Measurements from ENCODE around the gene STX1A. TPM values are rescaled to one million over a fixed set of nuclear protein-coding genes. Genes with fewer than 3 reads are reported as not detected.

STX1A gene
- 16.5 and 37.4 TPM in 2 replicates for total RNA-seq

DNA sequence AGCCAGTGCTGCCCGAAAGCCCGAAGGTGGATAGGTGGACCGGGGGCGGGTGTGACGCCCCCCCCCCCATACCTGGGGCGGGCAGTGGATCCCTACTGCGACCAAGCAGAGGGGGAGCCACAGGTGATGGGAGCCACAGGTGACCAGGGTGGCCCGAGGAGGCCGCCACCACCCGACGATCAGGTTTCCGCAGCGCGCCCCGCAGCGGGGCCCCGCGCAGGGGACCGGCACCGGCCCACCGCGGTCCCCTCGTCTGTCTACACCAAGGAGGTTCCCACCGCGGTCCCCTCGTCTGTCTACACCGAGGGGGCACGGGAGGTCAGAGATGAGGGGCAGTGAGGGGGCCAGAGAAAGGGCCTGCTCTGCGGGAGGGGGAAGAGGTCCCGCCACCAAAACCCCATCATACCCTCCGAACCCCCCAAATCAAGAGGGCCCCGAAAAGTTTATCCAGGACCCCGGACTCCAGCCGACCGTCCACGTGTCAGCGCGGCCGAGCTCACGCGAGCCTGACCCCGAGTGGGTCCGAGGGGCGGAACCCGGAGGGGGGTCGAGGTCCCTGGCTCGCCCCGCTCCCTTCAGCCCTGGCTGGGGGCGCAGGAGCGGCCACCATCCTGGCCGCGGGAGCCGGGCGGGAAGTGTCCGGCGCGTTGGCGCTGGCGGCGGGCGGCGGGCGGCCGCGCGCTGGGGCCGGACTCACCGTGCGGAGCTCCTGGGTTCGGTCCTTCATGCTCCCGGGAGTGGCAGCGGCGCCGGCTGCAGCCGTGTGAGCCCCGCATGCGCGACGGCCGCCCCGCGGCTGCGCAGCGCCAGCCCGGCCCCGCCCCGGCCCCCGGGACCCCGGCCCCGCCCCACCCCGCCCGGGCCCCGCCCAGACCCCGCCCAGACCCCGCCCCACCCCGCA, at the start of gene STX1A:
TSS of gene STX1A (minus strand) at position 765 of the 901 bp plus-strand sequence. CDS start at position 727, 38 bp downstream.

DNA sequence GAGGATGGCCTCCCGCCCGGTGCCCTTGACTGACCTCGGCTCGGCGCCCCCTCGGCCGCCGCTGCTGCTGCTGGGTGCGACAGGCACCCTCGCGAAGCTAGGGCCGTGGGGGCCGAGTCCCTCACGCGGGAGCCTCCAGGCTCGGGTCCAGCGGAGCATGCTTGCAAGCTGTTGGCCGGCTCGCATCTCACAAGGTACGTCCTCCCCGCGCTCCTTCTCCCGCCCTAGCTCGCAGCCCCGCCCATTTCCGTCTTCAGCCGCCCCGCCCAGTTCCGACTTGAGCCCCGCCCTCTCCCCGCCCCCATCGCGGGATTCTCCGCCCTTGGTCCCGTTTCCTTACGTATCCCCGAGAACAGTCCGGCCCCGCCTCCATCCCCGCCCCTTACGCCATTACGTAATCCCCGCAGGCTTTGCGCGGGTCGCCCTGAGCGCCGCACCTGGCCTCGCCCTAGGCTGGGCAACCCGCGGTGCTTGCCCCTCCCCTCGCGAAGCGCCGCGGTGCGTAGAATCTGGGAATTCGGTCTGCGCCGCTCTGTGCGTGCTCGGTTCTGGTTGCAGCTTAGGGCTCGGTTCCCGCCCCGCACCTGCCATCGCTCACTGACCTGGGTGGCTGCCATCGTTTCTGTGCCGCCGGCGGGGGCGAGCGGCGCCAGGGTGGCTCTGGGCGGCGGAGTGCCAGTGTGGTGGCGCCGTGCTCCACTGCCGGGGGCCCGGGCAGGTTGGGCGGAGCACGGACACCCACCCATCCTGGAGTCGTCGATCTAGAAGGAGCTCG, 19.3 kb upstream of the STX1A start, which contains the start of gene ABHD11:
TSS of gene ABHD11 (minus strand) at position 191 of the 775 bp plus-strand sequence. CDS start at position 159, 32 bp downstream.

DNA sequence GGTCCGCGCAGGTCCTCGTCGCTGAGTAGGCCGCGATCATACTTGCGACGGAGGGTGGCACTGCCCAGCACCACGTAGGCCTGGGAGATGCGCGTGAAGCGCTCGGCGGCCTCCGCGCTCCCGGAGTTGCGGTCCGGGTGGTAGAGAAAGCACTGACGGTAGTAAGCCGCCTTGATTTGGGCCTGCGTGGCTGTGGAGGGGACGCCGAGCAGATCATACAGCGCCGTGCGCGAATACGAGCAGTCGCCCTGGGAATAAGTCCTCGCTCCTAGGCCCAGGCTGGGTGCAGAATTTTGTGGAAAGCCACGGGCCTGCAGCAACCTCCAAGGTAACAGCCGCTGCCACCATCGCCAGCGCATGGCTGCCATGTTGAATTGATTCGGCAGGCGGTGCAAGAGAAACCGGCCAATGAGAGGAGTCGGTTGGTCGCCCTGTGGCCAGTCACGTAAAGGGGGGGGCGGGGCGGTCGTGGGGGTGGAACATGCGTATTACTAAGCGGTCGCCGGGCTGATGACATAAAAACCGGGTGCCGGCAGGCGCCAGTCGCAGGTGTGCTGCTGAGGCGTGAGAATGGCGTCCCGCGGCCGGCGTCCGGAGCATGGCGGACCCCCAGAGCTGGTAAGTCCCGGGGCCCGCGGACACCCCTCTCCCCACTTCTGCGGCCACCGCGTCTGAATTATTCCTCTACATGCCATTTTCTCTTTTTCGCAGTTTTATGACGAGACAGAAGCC, 36.2 kb downstream of the STX1A start, which contains the start of the genes BUD23 and DNAJC30:
TSS of gene BUD23 (plus strand) at position 542 of the 732 bp plus-strand sequence. CDS start at position 571, 29 bp downstream.
TSS of gene DNAJC30 (minus strand) at position 398 of the 732 bp plus-strand sequence. CDS start at position 368, 30 bp downstream.

DNA sequence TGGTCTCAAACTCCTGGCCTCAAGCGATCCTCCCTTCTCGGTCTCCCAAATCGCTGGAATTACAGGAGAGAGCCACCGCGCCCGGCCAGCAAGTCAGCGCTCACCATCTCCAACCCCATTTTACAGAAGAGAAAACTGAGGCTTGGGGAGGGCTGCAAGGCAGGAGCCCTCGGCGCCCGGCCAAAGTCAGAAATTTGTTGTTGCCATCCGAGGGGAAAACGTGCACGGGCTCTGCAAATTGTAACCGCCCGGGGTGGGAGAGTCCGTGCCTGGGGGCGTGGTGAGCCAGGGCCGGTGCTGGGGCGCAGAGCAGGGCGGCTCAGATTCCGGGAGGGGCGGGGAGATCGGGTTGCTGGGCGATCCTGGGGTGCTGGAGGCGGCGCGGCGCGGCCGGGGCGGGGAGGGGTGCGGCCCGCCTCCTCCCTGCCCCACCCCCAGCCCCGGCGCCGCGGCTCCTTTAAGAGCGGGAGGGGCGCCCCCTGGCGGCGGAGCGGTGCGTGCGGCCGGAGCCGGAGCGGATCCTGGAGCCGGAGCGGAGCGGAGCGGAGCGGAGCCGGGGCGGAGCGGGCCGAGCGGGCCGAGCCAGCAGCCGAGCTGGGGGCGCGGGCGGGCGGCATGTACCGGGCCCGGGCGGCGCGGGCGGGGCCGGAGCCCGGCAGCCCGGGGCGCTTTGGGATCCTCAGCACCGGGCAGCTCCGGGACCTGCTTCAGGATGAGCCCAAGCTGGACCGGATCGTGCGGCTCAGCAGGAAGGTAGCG, 51.9 kb downstream of the STX1A start, which contains the start of gene VPS37D:
TSS of gene VPS37D (plus strand) at position 488 of the 759 bp plus-strand sequence. CDS start at position 616, 128 bp downstream.

Other genes with a start within 250 kb of the STX1A start
- 39.0 and 44.4 TPM in 2 replicates for gene BAZ1B, start 197.4 kb downstream of the STX1A start, total RNA-seq
- 11.2 and 11.7 TPM in 2 replicates for gene BCL7B, start 162.0 kb downstream of the STX1A start, total RNA-seq
- 53.1 and 69.5 TPM in 2 replicates for gene TBL2, start 141.1 kb downstream of the STX1A start, total RNA-seq
- gene MLXIPL, start 95.1 kb downstream of the STX1A start, total RNA-seq = 0.09 and 0.16 TPM in 2 replicates
- gene VPS37D, start 51.8 kb downstream of the STX1A start, total RNA-seq = 7.5 and 8.7 TPM in 2 replicates
- gene DNAJC30, start 36.2 kb downstream of the STX1A start, total RNA-seq = 1.6 and 1.9 TPM in 2 replicates
- gene BUD23, start 36.1 kb downstream of the STX1A start, total RNA-seq = 29.8 and 50.1 TPM in 2 replicates
- 8.0 and 10.7 TPM in 2 replicates for gene ABHD11, start 19.1 kb upstream of the STX1A start, total RNA-seq
- gene CLDN3, start 50.6 kb upstream of the STX1A start, total RNA-seq = under 0.01 TPM in 1 of 2 replicates, not detected in the other
- gene CLDN4, start 111.3 kb upstream of the STX1A start, total RNA-seq = 0.32 and 0.43 TPM in 2 replicates
- gene METTL27, start 122.8 kb upstream of the STX1A start, total RNA-seq = 8.3 and 11.8 TPM in 2 replicates
- gene TMEM270, start 141.5 kb upstream of the STX1A start, total RNA-seq = 0.16 TPM in 1 of 2 replicates, not detected in the other